Right ventricle myocardium superior (tissue), 1 donor: Measurements from ENCODE around the gene TMEM82. TPM values are rescaled to one million over a fixed set of nuclear protein-coding genes. Genes with fewer than 3 reads are reported as not detected.

ENCODE experiments used
- ATAC-seq: fragments of 200-7000 bp; cut with Tn5 transposase; one replicate; pipeline ENCODE4 v1.9.1; 2020; ENCODE audit warnings: mild to moderate bottlenecking; ENCODE audit not compliant: poor library complexity
- DNase-seq: peaks from one replicate; pipeline ENCODE4 v3.0.0-alpha.2; 2020
- intact Hi-C: fragments of 100-400 bp; cut with DNase I; formaldehyde crosslinking; loops from one replicate; pipeline ENCODE4 v1.11.2; 2022
- total RNA-seq: library from RNA; stranded (reverse); fragmentation: NEBNext Ultra II Directional; extraction: Animal tissue kit (Norgen Biotek cat#: 25700); gene quantifications from one replicate; pipeline ENCODE4 v1.2.1, GENCODE V29; 2021
- donor health status: DM: no; HTN: yes; CAD: no; lungs with severe emphysema.

The TMEM82 gene
- total RNA-seq, 1 donor from 2014 or later, result not detected

GRCh38 chr1:15717418-15718125 lies 24.7 kb upstream of the TMEM82 start:
- peak; percentile 21 for ATAC-seq
- no peak for DNase-seq
- intact Hi-C loops, result no loop called here

- ATAC-seq (peak; percentile 37), DNase-seq (no peak)
Measured at GRCh38 chr1:15718199-15718601, 24.1 kb upstream of the TMEM82 start.

GRCh38 chr1:15719381-15720120 lies 22.7 kb upstream of the TMEM82 start:
- ATAC-seq, result no peak
- DNase-seq, result no peak
- intact Hi-C loops, result no loop called here

More at GRCh38 chr1:15718199-15718601, 24.1 kb upstream of the TMEM82 start:
- intact Hi-C loops, result no loop called here

DNA sequence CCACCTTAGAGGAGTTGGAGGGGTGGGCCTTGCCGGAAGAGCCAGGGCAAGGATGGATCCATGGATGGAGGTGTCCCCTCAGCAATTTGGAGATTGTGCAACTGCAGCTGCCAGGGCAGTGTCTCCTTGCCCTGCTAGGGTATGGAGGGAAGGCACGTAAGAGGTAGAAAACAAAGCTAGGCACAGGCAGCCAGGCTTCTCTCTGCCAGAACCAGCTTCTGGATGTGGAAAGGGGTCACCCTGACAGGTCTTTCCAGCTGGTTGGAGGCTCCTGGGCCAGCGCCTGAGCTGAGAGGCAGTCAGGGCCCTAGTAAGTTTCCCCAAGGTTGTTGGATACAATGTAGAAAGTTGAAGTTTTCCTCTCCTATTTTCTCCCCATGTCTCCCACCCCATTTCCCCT lies 21.4 kb upstream of the TMEM82 start:
- ATAC-seq (peak; percentile 49), DNase-seq (no peak)
- intact Hi-C loops, result no loop called here

- intact Hi-C loops, result no loop called here
- no peak for ATAC-seq
- DNase-seq, result no peak
Measured at GRCh38 chr1:15722411-15722810, 19.9 kb upstream of the TMEM82 start.

GRCh38 chr1:15722836-15723532 lies 19.3 kb upstream of the TMEM82 start:
- no peak for DNase-seq
- ATAC-seq, result no peak
- intact Hi-C loops, result no loop called here

- DNase-seq (no peak), ATAC-seq (no peak)
- intact Hi-C loops, result no loop called here
Measured at GRCh38 chr1:15723631-15724246, 18.6 kb upstream of the TMEM82 start.

- no peak for ATAC-seq
- intact Hi-C loops, result no loop called here
- DNase-seq, result no peak
Measured at GRCh38 chr1:15724949-15725880, 17.1 kb upstream of the TMEM82 start.

- DNase-seq (no peak), ATAC-seq (no peak)
- intact Hi-C loops, result no loop called here
Measured at GRCh38 chr1:15726508-15726907, 15.8 kb upstream of the TMEM82 start.

GRCh38 chr1:15727021-15727420 lies 15.3 kb upstream of the TMEM82 start:
- intact Hi-C loops, result no loop called here
- ATAC-seq, result peak; percentile 24
- no peak for DNase-seq

- intact Hi-C loops, result no loop called here
- no peak for DNase-seq
- no peak for ATAC-seq
Measured at GRCh38 chr1:15727424-15727823, 14.9 kb upstream of the TMEM82 start.

DNA sequence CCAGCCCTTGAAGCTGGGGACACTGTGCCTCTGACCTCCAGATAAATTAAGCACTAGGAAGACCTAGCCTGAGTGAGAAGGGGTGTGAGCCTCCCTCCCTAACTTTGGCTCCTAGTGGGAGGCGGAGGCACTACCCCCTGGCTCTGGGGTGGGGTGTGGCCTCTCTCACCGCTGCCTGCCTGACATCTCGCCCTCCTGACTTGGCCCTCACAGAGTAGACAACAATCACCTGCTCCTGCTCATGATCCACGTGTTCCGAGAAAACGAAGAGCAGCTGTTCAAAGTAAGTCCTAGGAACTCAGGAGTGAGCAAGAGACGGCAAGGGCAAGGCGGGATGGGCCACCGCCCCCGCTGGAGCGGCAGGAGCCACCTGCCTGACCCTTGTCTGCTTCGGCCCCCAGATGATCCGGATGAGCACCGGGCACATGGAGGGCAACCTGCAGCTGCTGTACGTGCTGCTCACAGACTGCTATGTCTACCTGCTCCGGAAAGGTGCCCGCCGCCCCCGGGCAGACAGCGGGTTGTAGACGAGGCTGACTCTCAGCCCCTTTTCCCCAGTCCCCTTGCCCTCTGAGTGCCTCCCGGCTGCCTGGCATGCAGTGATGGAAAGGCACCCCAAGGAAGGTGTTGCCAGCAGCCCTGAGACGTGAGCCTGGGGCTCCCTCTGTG lies 14.3 kb upstream of the TMEM82 start:
- DNase-seq (no peak), ATAC-seq (peak; percentile 51)
- intact Hi-C loops, result no loop called here

GRCh38 chr1:15728937-15729657 lies 13.2 kb upstream of the TMEM82 start:
- intact Hi-C loops, result no loop called here
- ATAC-seq (no peak), DNase-seq (no peak)

- no peak for ATAC-seq
- DNase-seq, result no peak
- intact Hi-C loops, result loop anchor here (10.0 kb wide), 1 partner anchor 66 kb away; no protein-coding TSS in a partner anchor
Measured at GRCh38 chr1:15730423-15730822, 11.9 kb upstream of the TMEM82 start.

- no peak for DNase-seq
- intact Hi-C loops, result loop anchor here (10.0 kb wide), 1 partner anchor 66 kb away; no protein-coding TSS in a partner anchor
- no peak for ATAC-seq
Measured at GRCh38 chr1:15730936-15731335, 11.4 kb upstream of the TMEM82 start.

GRCh38 chr1:15731735-15732685 lies 10.3 kb upstream of the TMEM82 start:
- intact Hi-C loops, result loop anchor here (10.0 kb wide), 1 partner anchor 67 kb away; no protein-coding TSS in a partner anchor
- ATAC-seq, result no peak
- no peak for DNase-seq
